Caco-2 (cell line): ENCODE results near the gene CROCC2. TPM values are rescaled to one million over a fixed set of nuclear protein-coding genes. Genes with fewer than 3 reads are reported as not detected.

Experiments used
- BruUV-seq: library from RNA; stranded (reverse); fragments of 400-500 nt; replicated peaks from 2 replicates; lab custom pipeline; 2021; lab: Mats Ljungman, UMichigan
- CTCF ChIA-PET: fragments of 300-600 bp; sonication (Branson Sonifier 250); formaldehyde crosslinking; loops from one replicate; lab custom pipeline; 2022; ENCODE audit warnings: antibody characterized with exemption; lab: Charles Lee
- POLR2A ChIA-PET: fragments of 300-600 bp; sonication (Branson Sonifier 250); formaldehyde crosslinking; loops from one replicate; lab custom pipeline; 2022; ENCODE audit warnings: antibody characterized with exemption; lab: Charles Lee
- DNase-seq, 2 experiments: peaks; one replicate each; pipeline versions ENCODE4 v3.0.0 to v3.0.0-alpha.2; 2020 to 2022
- H3K27me3 ChIP-seq: replicated peaks from 2 replicates; pipeline ENCODE4 v1.6.0; 2011; ENCODE audit warnings: low read length; ENCODE audit not compliant: control insufficient read depth, insufficient read depth
- H3K36me3 ChIP-seq: 2 replicates; pipeline ENCODE4 v1.5.1; 2011; ENCODE audit warnings: low read length; ENCODE audit not compliant: control insufficient read depth, insufficient read depth
- H3K4me1 ChIP-seq: fragments of 250-450 bp; sonication (Bioruptor Pico); 2 replicates; pipeline ENCODE4 v1.5.1; 2020; ENCODE audit warnings: mild to moderate bottlenecking
- H3K4me3 ChIP-seq: 2 replicates; pipeline ENCODE4 v1.5.1; 2011; ENCODE audit warnings: low read depth, mild to moderate bottlenecking, control low read depth, low read length
- H3K9me3 ChIP-seq: fragments of 250-450 bp; sonication (Bioruptor Pico); 2 replicates; pipeline ENCODE4 v1.5.1; 2020; ENCODE audit warnings: mild to moderate bottlenecking, moderate library complexity
- H3K27ac Mint-ChIP-seq: one replicate; pipeline ENCODE4 v1.8.0; 2022; ENCODE audit warnings: mixed read lengths; ENCODE audit not compliant: unreplicated experiment
- H3K27me3 Mint-ChIP-seq: one replicate; pipeline ENCODE4 v1.8.0; 2022; ENCODE audit warnings: mixed read lengths; ENCODE audit not compliant: insufficient read depth, unreplicated experiment
- H3K36me3 Mint-ChIP-seq: one replicate; pipeline ENCODE4 v1.8.0; 2022; ENCODE audit warnings: mild to moderate bottlenecking, mixed read lengths; ENCODE audit not compliant: insufficient read depth, unreplicated experiment
- H3K4me1 Mint-ChIP-seq: one replicate; pipeline ENCODE4 v1.8.0; 2022; ENCODE audit warnings: low read depth, mixed read lengths; ENCODE audit not compliant: unreplicated experiment
- H3K4me3 Mint-ChIP-seq: one replicate; pipeline ENCODE4 v1.8.0; 2022; ENCODE audit warnings: mild to moderate bottlenecking, moderate library complexity, mixed read lengths; ENCODE audit not compliant: unreplicated experiment
- H3K9me3 Mint-ChIP-seq: one replicate; pipeline ENCODE4 v1.8.0; 2022; ENCODE audit warnings: mixed read lengths; ENCODE audit not compliant: unreplicated experiment
- intact Hi-C: fragments of 100-400 bp; cut with micrococcal nuclease; formaldehyde crosslinking; loops from one replicate; pipeline ENCODE4 v1.10.0; 2022; ENCODE audit not compliant: unreplicated experiment
- total RNA-seq: library from RNA; stranded (reverse); gene quantifications from 2 replicates; pipeline ENCODE4 v1.2.3, GENCODE V29; 2022
- TF ChIP-seq, protein P1 (sequence below), 2 experiments: fragments of 200-600 bp in 1 of 2; IDR thresholded peaks; 1 replicate in 1 of 2; 2 replicates in 1 of 2; pipeline versions ENCODE4 v1.5.1 to v1.8.0; 2011 to 2022; ENCODE audit warnings: antibody characterized with exemption in 1 of 2, control low read depth in 1 of 2, inconsistent platforms in 1 of 2, low read depth in 1 of 2, low read length in 1 of 2, mild to moderate bottlenecking in 1 of 2, moderate library complexity in 1 of 2; ENCODE audit not compliant: insufficient read depth in 1 of 2, severe bottlenecking in 1 of 2, unreplicated experiment in 1 of 2

Gene CROCC2
- total RNA-seq, 1 experiment from 2014 or later = not detected

DNA sequence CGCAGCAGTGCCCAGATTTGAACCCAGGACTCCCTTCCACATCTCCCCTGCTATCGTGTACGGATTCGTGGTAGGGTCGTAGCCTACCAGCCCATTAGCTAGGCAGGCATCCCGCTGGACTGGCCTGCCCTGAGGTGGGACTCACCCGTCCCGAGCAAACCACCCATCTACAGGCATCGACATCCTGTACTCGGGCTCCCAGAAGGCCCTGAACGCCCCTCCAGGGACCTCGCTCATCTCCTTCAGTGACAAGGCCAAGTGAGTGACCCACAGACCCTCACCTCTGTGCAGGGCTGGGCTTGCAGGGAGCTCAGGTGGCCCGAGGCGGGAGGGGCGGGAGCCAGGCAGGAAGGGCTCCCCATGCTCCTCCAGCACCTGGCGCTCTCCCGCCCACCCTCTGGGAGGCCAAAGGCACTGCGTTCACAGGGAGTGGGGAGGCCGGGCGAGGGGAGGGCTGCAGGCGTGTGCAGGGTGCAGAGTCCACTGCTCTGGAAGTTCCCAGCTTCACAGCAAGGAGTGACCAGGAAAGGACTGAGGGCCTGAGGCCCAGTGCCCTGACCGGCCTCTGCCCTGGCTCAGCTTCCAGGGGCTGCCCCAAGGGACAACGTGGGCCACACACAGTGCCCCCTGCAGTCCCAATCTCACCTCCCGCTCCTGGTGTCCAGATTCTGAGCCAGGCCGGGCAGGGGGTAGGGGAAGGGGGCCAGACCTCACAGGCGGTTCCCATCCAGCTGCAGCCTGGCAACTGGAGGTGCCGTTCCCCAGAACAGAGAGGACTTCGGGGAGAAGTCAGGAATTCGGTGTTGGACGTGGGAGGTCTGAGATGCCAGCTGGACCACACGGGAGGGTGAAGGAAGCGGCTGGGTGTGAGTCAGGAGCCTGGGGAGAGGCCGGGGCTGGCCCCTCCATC lies 32.1 kb upstream of the CROCC2 start:
- H3K4me1 Mint-ChIP-seq = no peaks in the 10 kb centered on the region
- POLR2A ChIA-PET = interaction anchor here (1.0 to 1.1 kb wide), 2 partner anchors 17 to 22 kb away, joined by 4 read pairs; partner anchors contain the start of gene MAB21L4

DNA sequence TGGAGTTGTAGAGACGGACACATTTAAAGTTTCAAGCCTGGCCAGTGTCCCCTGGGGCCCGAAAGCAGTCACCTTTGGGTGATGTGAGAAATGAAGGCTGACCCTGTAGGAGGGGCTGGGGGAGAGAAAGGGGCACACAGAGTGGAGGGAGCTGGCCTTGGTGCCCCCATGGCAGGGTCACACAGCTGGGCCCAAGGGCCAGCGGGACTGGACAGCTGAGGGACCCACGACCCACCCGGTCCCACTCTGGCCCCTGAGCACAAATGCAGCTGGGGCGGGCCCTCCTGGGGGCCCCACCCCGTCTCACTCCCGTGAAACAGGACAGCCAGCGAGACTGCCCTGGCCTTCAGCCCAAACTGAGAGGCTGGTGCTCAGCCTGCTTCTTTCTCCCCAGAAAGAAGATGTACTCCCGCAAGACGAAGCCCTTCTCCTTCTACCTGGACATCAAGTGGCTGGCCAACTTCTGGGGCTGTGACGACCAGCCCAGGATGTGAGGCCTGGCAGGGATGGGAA lies 31.4 kb upstream of the CROCC2 start:
- BruUV-seq = no TSS peak
- intact Hi-C loops = loop anchor here (1.0 kb wide), 1 partner anchor 19 kb away; no protein-coding TSS in a partner anchor
- ChIA-PET CTCF (interaction anchor here (0.8 kb wide), 1 partner anchor 34 kb away, joined by 3 read pairs; no protein-coding TSS in a partner anchor), POLR2A (interaction anchor here (1.0 to 1.1 kb wide), 2 partner anchors 18 to 21 kb away, joined by 4 read pairs; partner anchors contain the start of gene MAB21L4)
- H3K27me3 Mint-ChIP-seq = no peaks in the 10 kb centered on the region
- no peaks in the 10 kb centered on the region for H3K36me3 ChIP-seq
- H3K9me3 Mint-ChIP-seq = no peaks in the 10 kb centered on the region
- H3K36me3 Mint-ChIP-seq = no peaks in the 10 kb centered on the region
- DNase-seq = peak in 1 of 2 experiments; percentile 19
- TF ChIP-seq, protein P1, sequence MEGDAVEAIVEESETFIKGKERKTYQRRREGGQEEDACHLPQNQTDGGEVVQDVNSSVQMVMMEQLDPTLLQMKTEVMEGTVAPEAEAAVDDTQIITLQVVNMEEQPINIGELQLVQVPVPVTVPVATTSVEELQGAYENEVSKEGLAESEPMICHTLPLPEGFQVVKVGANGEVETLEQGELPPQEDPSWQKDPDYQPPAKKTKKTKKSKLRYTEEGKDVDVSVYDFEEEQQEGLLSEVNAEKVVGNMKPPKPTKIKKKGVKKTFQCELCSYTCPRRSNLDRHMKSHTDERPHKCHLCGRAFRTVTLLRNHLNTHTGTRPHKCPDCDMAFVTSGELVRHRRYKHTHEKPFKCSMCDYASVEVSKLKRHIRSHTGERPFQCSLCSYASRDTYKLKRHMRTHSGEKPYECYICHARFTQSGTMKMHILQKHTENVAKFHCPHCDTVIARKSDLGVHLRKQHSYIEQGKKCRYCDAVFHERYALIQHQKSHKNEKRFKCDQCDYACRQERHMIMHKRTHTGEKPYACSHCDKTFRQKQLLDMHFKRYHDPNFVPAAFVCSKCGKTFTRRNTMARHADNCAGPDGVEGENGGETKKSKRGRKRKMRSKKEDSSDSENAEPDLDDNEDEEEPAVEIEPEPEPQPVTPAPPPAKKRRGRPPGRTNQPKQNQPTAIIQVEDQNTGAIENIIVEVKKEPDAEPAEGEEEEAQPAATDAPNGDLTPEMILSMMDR (IDR thresholded peaks at IDR 0.05; ENCODE audit: insufficient read depth in 1 of 2, low read depth in 1 of 2, low read length in 1 of 2, severe bottlenecking in 1 of 2, unreplicated experiment in 1 of 2) = no peak
- H3K4me1 ChIP-seq = peaks cover 19% of the 10 kb centered on the region
- H3K9me3 ChIP-seq = no peaks in the 10 kb centered on the region
- H3K27me3 ChIP-seq = no peaks in the 10 kb centered on the region
- H3K4me1 Mint-ChIP-seq = no peaks in the 10 kb centered on the region
- no peak overlapping the region for H3K4me3 Mint-ChIP-seq
- H3K27ac Mint-ChIP-seq = peak overlapping the region; percentile 95
- no peak overlapping the region for H3K4me3 ChIP-seq

More for the DNA sequence above, 32.1 kb upstream of the CROCC2 start:
- Histone ChIP-seq H3K4me1 (peaks cover 19% of the 10 kb centered on the region), H3K4me3 (no peak overlapping the region), H3K27me3 (no peaks in the 10 kb centered on the region), H3K9me3 (no peaks in the 10 kb centered on the region), H3K36me3 (no peaks in the 10 kb centered on the region)
- H3K27me3 Mint-ChIP-seq = no peaks in the 10 kb centered on the region
- intact Hi-C loops = loop anchor here (1.0 kb wide), 1 partner anchor 19 kb away; no protein-coding TSS in a partner anchor
- no peaks in the 10 kb centered on the region for H3K36me3 Mint-ChIP-seq
- TF ChIP-seq, protein P1 (IDR thresholded peaks at IDR 0.05; ENCODE audit: insufficient read depth in 1 of 2, low read depth in 1 of 2, low read length in 1 of 2, severe bottlenecking in 1 of 2, unreplicated experiment in 1 of 2) = peak in 1 of 2 experiments; percentile 22
- peak; percentile 82 to 89 for DNase-seq
- H3K27ac Mint-ChIP-seq = peak overlapping the region; percentile 95
- H3K4me3 Mint-ChIP-seq = no peak overlapping the region
- BruUV-seq = no TSS peak
- CTCF ChIA-PET = interaction anchor here (0.8 to 1.4 kb wide), 4 partner anchors 22 to 34 kb away, joined by 3 to 9 read pairs (median 4); partner anchors contain the start of gene MAB21L4
- H3K9me3 Mint-ChIP-seq = no peaks in the 10 kb centered on the region
